ENCODE results near the gene KIFC1. TPM values are rescaled to one million over a fixed set of nuclear protein-coding genes. Genes with fewer than 3 reads are reported as not detected.
A peak's percentile ranks its signal among the peaks of the same experiment; 100 is the strongest.
"Not testable (repeated sequence)": the region's sequence is repeated elsewhere in the genome, so short reads cannot be mapped to it uniquely, and the experiment has no call there.

The KIFC1 gene
- total RNA-seq, 2 donors from 2014 or later = 52.9 to 115 TPM

DNA sequence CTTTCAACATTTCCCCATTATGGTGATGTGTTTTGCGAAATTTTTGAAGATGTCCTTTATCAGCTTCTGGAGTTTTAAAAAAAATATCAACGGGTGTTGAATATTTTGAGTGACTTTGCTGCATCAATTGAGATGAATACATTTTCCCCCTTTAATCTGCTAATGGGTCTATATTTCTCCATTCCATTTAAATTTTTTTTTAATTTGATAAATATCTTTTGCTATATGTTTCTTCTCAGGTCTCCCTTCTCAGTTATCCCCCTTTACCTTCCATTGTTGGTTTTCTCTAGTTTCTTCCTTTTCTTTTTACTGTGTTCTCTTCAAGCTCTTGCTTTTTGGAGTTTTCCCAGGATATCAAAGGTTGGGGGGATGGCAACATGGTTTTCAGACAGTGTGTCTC is 1.4 kb upstream of the KIFC1 start:
- Mint-ChIP-seq H3K4me3 (no peak overlapping the region), H3K27ac (peak overlapping the region; percentile 92 to 93), H3K4me1 (ENCODE audit: low read depth in 2 of 2) (peaks cover 25 to 38% of the 10 kb centered on the region in 2 donors), H3K9me3 (no peaks in the 10 kb centered on the region), H3K36me3 (peaks cover 12% of the 10 kb centered on the region), H3K27me3 (no peaks in the 10 kb centered on the region)
- ATAC-seq (no peak), DNase-seq (ENCODE audit: low spot score) (no peak)

DNA sequence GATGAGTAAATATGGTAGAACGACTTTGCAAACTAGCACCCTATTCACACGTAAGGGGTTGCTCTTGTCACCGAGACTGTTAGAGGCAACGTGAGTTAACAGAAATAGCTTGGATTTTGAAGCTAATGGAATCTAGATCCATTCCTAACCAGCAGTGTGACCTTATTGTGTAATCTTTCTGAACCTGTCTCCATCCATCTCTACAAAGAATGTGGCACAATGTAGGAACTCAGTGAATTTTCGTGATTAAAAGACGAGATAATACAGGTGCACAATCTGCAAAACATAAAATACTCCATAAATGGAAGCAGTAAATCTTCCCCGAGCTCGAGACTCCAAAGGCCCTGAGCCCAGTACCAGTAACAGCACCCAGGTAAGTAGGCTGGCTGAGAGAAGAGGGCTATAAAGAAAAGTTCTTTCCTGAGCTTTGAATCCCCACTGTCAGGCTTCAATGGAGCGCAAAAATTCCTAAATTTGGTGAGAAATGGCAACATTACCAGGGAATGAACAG is 801 bp upstream of the KIFC1 start:
- Mint-ChIP-seq H3K9me3 (no peaks in the 10 kb centered on the region), H3K36me3 (peaks cover 12% of the 10 kb centered on the region), H3K27ac (peak overlapping the region; percentile 92 to 93), H3K4me1 (ENCODE audit: low read depth in 2 of 2) (peaks cover 25 to 40% of the 10 kb centered on the region in 2 donors), H3K4me3 (peak overlapping the region; percentile 95), H3K27me3 (no peaks in the 10 kb centered on the region)
- DNase-seq (ENCODE audit: low spot score) (no peak), ATAC-seq (no peak)

DNA sequence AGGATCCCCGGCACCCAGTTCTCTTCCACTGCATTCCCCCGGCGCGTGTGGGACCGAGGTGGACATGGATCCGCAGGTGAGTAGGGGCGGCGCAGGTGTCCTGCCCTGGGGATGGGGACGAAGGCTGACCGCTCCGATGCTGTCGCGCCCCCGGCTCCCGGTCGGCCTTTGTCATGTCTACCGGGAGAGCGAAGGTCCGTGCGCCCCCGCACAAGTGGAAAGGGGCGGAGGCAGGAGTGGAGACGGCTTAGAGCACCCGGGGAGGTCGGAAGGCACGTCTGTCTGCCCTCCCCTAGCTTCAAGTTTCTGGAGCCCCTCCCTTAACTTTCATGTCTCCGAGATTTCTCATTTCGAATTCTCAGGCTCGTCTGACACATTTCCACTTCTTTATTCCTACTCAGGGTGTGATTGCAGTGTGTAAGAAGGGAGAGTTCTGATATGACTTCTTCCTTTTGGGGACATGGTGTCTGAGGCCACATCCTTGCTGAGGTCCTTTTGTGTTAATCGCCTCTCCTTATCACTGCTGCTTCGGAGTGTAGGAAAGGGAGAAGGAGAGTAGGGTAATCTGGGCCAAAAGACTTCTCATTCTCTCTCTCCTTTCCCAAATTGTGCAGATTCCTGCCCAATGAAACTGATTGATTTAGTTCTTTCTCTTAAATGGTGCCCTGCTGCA is 435 bp downstream of the KIFC1 start:
- Mint-ChIP-seq H3K36me3 (peaks cover 12% of the 10 kb centered on the region), H3K9me3 (no peaks in the 10 kb centered on the region), H3K27ac (peak overlapping the region; percentile 92 to 93), H3K4me1 (ENCODE audit: low read depth in 2 of 2) (peaks cover 25 to 40% of the 10 kb centered on the region in 2 donors), H3K4me3 (peak overlapping the region; percentile 95), H3K27me3 (no peaks in the 10 kb centered on the region)
- ATAC-seq = peak; percentile 0 to 25
- no peak for DNase-seq (ENCODE audit: low spot score)

DNA sequence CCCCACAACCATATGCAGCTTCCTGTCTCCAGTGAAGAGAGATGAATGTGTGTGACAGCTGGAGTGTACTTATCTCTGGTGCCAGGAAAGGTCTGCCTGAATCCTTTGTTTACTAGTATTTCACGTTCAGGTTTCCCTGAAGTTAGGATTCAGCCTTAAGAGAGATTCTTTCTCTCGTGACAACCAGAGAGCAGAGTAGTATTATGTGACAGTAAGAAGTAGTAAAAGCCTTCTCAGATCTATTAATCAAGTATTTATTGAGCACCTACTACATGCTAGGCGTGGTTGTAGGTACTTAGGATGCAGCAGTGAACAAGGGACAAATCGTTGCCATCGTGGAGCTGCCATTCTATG is 949 bp downstream of the KIFC1 start:
- H3K4me3 Mint-ChIP-seq = peak overlapping the region; percentile 95
- DNase-seq (ENCODE audit: low spot score) (no peak), ATAC-seq (no peak)
- H3K4me1 Mint-ChIP-seq (ENCODE audit: low read depth in 2 of 2) = peaks cover 25 to 42% of the 10 kb centered on the region in 2 donors
- H3K27me3 Mint-ChIP-seq = no peaks in the 10 kb centered on the region
- peaks cover 15% of the 10 kb centered on the region for H3K36me3 Mint-ChIP-seq
- H3K27ac Mint-ChIP-seq = peak overlapping the region; percentile 92 to 93
- no peaks in the 10 kb centered on the region for H3K9me3 Mint-ChIP-seq

DNA sequence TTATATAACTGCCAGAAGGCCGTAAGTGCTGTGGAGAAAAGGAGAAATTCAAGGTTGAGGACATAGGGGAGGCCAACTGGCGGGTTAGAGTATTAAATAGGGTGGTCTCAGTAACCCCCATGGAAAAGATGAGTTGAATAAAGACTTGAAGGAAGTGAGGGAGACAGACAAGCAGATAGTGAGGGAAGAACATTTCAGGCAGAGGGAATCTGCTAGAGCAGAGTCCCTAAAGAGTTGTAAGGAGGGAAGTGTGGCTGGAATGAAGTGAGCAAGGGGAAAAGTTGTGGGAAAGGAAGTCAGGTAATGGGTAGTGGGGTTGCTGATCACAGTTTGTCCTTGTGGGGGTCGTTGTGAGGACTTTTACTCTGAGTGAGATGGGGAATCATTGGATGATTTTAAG is 1.4 kb downstream of the KIFC1 start:
- DNase-seq (ENCODE audit: low spot score) (no peak), ATAC-seq (no peak)
- no peaks in the 10 kb centered on the region for H3K27me3 Mint-ChIP-seq
- no peaks in the 10 kb centered on the region for H3K9me3 Mint-ChIP-seq
- H3K27ac Mint-ChIP-seq = peak overlapping the region; percentile 92 to 93
- peaks cover 19% of the 10 kb centered on the region for H3K36me3 Mint-ChIP-seq
- H3K4me1 Mint-ChIP-seq (ENCODE audit: low read depth in 2 of 2) = peaks cover 25 to 46% of the 10 kb centered on the region in 2 donors
- peak overlapping the region; percentile 95 for H3K4me3 Mint-ChIP-seq

DNA sequence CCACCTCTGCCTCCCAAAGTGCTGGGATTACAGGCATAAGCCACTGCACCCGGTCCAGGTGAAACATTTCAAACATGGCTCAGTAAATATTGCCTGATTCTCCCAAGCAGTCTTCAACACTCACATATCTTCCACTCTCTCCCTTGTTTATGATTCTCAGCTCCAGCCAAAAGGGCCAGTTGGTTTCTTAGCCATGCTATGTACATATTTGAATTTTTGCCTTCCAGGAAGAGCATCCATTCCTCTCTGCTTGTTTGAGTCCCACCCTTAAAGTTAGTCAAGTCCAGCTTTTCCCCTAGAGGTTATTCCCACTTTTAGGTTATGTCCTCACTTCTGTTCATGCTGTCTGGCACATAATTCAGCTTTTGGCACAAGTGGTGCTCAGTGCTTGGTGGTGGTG is 5.9 kb downstream of the KIFC1 start:
- Mint-ChIP-seq H3K9me3 (no peaks in the 10 kb centered on the region), H3K27me3 (no peaks in the 10 kb centered on the region), H3K4me1 (ENCODE audit: low read depth in 2 of 2) (peaks cover 10 to 29% of the 10 kb centered on the region in 2 donors), H3K27ac (no peak overlapping the region), H3K36me3 (peaks cover 14% of the 10 kb centered on the region), H3K4me3 (no peak overlapping the region)
- no peak for DNase-seq (ENCODE audit: low spot score)
- no peak for ATAC-seq

DNA sequence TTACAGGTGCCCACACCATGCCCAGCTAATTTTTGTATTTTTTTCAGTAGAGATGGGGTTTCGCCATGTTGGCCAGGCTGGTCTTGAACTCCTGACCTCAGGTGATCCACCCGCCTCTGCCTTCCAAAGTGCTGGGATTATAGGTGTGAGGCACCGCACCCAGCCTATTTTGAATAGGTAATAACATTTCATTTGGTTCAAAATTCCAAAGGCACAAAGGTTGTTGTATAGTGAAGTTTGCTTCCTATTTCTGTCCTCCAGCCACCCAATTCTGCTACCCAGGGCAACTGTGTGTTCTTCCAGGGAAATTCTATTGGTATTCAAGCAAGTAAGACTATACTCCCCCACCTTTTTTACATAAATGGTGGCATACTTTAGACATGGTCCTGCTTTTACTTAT is 7.0 kb downstream of the KIFC1 start:
- H3K27me3 Mint-ChIP-seq; DNase-seq (ENCODE audit: low spot score); H3K4me3 Mint-ChIP-seq; H3K27ac Mint-ChIP-seq; H3K9me3 Mint-ChIP-seq; ATAC-seq; H3K36me3 Mint-ChIP-seq: not testable (repeated sequence)
- peaks cover 3 to 21% of the 10 kb centered on the region in 2 donors for H3K4me1 Mint-ChIP-seq (ENCODE audit: low read depth in 2 of 2)

DNA sequence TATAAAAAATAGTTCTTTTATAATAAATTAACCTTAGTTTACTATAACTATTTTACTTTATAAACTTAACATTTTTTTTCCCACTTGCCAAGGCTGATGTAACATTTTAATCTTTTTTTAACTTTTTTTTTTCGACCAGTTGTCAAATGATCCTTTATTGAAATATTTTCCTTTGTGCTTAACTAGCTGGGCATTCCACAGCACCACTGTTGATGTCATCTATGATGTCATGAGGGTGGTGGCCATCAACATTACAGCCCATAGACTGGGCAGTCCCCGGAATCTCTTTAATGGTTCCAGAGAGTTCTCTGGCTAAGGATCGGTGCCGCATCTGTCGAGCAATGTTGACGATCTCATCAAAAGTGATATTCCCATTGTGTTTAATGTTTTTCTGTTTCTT is 8.3 kb downstream of the KIFC1 start:
- not testable (repeated sequence) for H3K27ac Mint-ChIP-seq; H3K27me3 Mint-ChIP-seq; DNase-seq (ENCODE audit: low spot score); H3K4me3 Mint-ChIP-seq; ATAC-seq; H3K9me3 Mint-ChIP-seq
- Mint-ChIP-seq H3K36me3 (peaks cover 15% of the 10 kb centered on the region), H3K4me1 (ENCODE audit: low read depth in 2 of 2) (peaks cover 8 to 20% of the 10 kb centered on the region in 2 donors)

DNA sequence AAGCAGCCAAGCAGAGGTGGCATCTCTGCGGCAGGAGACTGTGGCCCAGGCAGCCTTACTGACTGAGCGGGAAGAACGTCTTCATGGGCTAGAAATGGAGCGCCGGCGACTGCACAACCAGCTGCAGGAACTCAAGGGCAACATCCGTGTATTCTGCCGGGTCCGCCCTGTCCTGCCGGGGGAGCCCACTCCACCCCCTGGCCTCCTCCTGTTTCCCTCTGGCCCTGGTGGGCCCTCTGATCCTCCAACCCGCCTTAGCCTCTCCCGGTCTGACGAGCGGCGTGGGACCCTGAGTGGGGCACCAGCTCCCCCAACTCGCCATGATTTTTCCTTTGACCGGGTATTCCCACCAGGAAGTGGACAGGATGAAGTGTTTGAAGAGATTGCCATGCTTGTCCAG is 13.3 kb downstream of the KIFC1 start:
- ATAC-seq = no peak
- Mint-ChIP-seq H3K9me3 (no peaks in the 10 kb centered on the region), H3K27me3 (no peaks in the 10 kb centered on the region), H3K4me3 (no peak overlapping the region), H3K4me1 (ENCODE audit: low read depth in 2 of 2) (peaks cover 12 to 27% of the 10 kb centered on the region in 2 donors), H3K27ac (no peak overlapping the region), H3K36me3 (peaks cover 8% of the 10 kb centered on the region)
- no peak for DNase-seq (ENCODE audit: low spot score)

DNA sequence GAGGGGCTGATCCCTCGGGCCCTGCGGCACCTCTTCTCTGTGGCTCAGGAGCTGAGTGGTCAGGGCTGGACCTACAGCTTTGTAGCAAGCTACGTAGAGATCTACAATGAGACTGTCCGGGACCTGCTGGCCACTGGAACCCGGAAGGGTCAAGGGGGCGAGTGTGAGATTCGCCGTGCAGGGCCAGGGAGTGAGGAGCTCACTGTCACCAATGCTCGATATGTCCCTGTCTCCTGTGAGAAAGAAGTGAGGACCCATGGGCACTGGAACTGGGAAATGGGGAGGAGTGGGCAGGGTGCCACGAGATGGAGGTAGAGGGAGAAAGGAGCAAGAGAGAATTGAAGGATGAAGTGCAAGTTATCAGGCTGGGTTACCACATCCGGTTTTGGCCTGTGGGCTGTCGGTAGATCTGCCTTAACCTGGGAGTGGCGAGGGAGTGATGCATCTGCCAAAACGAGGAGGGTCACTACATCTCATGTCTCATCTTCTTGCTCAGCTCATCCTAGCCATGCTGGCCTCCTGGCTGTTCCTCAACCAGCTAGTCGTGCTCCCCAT is 13.8 kb downstream of the KIFC1 start:
- Mint-ChIP-seq H3K36me3 (peaks cover 8% of the 10 kb centered on the region), H3K9me3 (no peaks in the 10 kb centered on the region), H3K4me3 (no peak overlapping the region), H3K27ac (no peak overlapping the region), H3K27me3 (no peaks in the 10 kb centered on the region), H3K4me1 (ENCODE audit: low read depth in 2 of 2) (peaks cover 15 to 30% of the 10 kb centered on the region in 2 donors)
- no peak for DNase-seq (ENCODE audit: low spot score)
- ATAC-seq = no peak

DNA sequence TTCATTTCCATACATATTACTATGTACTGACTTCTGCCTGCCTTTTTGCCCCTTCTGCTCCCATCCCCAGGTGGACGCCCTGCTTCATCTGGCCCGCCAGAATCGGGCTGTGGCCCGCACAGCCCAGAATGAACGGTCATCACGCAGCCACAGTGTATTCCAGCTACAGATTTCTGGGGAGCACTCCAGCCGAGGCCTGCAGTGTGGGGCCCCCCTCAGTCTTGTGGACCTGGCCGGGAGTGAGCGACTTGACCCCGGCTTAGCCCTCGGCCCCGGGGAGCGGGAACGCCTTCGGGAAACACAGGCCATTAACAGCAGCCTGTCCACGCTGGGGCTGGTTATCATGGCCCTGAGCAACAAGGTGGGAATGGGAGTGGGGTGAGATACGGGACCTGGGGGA is 14.5 kb downstream of the KIFC1 start:
- Mint-ChIP-seq H3K36me3 (peaks cover 8% of the 10 kb centered on the region), H3K27ac (no peak overlapping the region), H3K9me3 (no peaks in the 10 kb centered on the region), H3K4me3 (no peak overlapping the region), H3K27me3 (no peaks in the 10 kb centered on the region), H3K4me1 (ENCODE audit: low read depth in 2 of 2) (peaks cover 15 to 30% of the 10 kb centered on the region in 2 donors)
- ATAC-seq = no peak
- no peak for DNase-seq (ENCODE audit: low spot score)

DNA sequence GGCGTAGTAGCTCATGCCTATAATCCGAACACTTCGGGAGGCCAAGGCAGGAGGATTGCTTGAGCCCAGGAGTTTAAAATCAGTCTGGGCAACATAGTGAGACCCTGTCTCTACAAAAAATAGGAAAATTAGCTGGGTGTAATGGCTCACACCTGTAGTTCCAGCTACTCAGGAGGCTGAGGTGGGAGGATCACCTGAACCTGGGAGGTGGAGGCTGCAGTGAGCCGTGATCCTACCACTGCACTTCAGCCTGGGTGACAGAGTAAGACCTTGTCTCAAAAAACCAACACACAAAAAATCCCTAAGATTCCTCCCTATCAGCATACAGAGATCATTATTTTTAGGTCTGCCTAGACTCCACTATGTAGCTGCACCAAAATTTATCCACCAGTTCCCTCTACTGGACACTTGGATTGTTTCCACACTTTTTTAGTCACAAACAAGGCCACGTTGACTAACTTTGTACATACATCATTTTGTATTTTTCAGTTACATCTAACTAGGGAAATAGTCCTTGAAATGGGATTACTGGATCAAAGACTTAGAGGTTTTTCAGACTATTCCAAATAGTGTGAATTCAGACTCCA is 15.6 kb downstream of the KIFC1 start:
- Mint-ChIP-seq H3K4me1 (ENCODE audit: low read depth in 2 of 2) (peaks cover 20 to 31% of the 10 kb centered on the region in 2 donors), H3K36me3 (peaks cover 8% of the 10 kb centered on the region), H3K9me3 (no peaks in the 10 kb centered on the region), H3K27me3 (no peaks in the 10 kb centered on the region), H3K4me3 (no peak overlapping the region), H3K27ac (peak overlapping the region in 1 of 2 donors; percentile 53)
- DNase-seq (ENCODE audit: low spot score) (no peak), ATAC-seq (no peak)

DNA sequence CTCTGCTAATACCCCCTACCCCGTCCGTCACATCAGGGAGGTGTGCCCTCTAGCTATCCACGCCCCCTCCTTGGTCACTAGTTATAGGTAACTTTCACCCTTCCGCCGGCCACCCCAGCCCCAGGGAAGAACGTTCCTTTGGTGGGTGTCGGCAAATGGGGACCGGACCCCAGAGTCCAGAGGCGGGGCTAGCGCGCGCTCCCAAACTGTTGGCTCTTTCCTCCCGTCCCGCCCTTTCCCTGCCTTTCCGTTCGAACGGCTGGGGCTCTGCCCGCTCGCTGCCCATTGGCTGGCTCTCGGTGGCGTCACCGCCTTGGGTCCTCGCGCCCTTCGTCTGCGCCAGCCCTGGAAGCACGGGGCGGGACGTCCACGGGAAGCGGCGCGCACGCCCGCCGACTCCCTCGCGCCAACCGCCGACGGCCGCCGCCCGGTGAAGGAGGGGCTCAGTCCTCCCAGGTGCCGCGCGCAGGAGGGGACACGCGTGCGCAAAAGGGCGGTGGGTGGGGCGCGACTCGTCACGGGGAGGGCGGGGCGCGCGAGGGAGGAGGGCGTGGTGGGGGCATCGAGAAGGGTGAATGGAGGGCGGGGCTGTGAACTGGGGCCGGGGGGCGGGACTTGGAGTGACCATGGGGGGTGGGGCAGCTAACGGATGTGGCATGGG is 18.6 kb downstream of the KIFC1 start:
- Mint-ChIP-seq H3K4me3 (peak overlapping the region; percentile 88), H3K9me3 (no peaks in the 10 kb centered on the region), H3K4me1 (ENCODE audit: low read depth in 2 of 2) (peaks cover 37 to 40% of the 10 kb centered on the region in 2 donors), H3K27me3 (no peaks in the 10 kb centered on the region), H3K36me3 (peaks cover 6% of the 10 kb centered on the region), H3K27ac (peak overlapping the region; percentile 89 to 94)
- peak; percentile 100 for DNase-seq (ENCODE audit: low spot score)
- ATAC-seq = peak; percentile 90 to 92
